Smooth muscle cell (in vitro differentiated cells): ENCODE results near the gene MAP3K19. TPM values are rescaled to one million over a fixed set of nuclear protein-coding genes. Genes with fewer than 3 reads are reported as not detected.

Source experiments
- DNase-seq: peaks from one replicate; lab custom pipeline; 2025; ENCODE audit not compliant: unreplicated experiment; lab: John Stamatoyannopoulos, UW
- H2AFZ ChIP-seq: fragments of 200-600 bp; sonication (generic); 2 replicates; pipeline ENCODE4 v1.6.0; 2016; ENCODE audit warnings: antibody characterized with exemption, low read depth, mild to moderate bottlenecking
- H3F3A ChIP-seq: fragments of 200-600 bp; sonication (generic); 2 replicates; pipeline ENCODE4 v1.6.0; 2017; ENCODE audit warnings: antibody characterized with exemption, low read depth
- H3K27ac ChIP-seq: fragments of 200-600 bp; sonication (generic); 2 replicates; pipeline ENCODE4 v1.5.1; 2016; ENCODE audit warnings: low read depth, mild to moderate bottlenecking
- H3K27me3 ChIP-seq: fragments of 200-600 bp; sonication (generic); 2 replicates; pipeline ENCODE4 v1.6.1; 2016; ENCODE audit warnings: low read depth, mild to moderate bottlenecking
- H3K36me3 ChIP-seq: fragments of 200-600 bp; sonication (generic); 2 replicates; pipeline ENCODE4 v1.5.1; 2016; ENCODE audit warnings: low read depth
- H3K4me1 ChIP-seq: fragments of 200-600 bp; sonication (generic); 2 replicates; pipeline ENCODE4 v1.5.1; 2016; ENCODE audit warnings: low read depth
- H3K4me2 ChIP-seq: fragments of 200-600 bp; sonication (generic); 2 replicates; pipeline ENCODE4 v1.6.0; 2016; ENCODE audit warnings: mild to moderate bottlenecking
- H3K4me3 ChIP-seq: fragments of 200-600 bp; sonication (generic); 2 replicates; pipeline ENCODE4 v1.5.1; 2016; ENCODE audit warnings: mild to moderate bottlenecking
- H3K79me2 ChIP-seq: fragments of 200-600 bp; sonication (generic); 2 replicates; pipeline ENCODE4 v1.6.0; 2016; ENCODE audit warnings: low read depth, mild to moderate bottlenecking
- H3K9ac ChIP-seq: fragments of 200-600 bp; sonication (generic); 2 replicates; pipeline ENCODE4 v1.6.0; 2016; ENCODE audit warnings: low read depth
- H3K9me3 ChIP-seq: fragments of 200-600 bp; sonication (generic); replicated peaks from 2 replicates; pipeline ENCODE4 v1.5.1; 2016; ENCODE audit warnings: low read depth
- H4K20me1 ChIP-seq: fragments of 200-600 bp; sonication (generic); 2 replicates; pipeline ENCODE4 v1.6.0; 2016; ENCODE audit warnings: low read depth
- CTCF ChIP-seq: fragments of 200-600 bp; sonication (generic); IDR thresholded peaks from 2 replicates; pipeline ENCODE4 v1.5.1; 2017; ENCODE audit warnings: borderline replicate concordance, mild to moderate bottlenecking, antibody characterized with exemption; ENCODE audit not compliant: insufficient read depth, poor library complexity, severe bottlenecking
- WGBS: methylation state at CpG from one replicate; pipeline ENCODE4 v1.1.7; 2016; ENCODE audit warnings: low lambda C conversion rate; 5-methylcytosine and 5-hydroxymethylcytosine counted together
- polyA plus RNA-seq: library from polyadenylated mRNA; unstranded; fragments of >200 nt; fragmentation: Nextera tagmentation; extraction: Ambion mirVana; gene quantifications from 2 replicates; pipeline ENCODE4 v1.2.1, GENCODE V29; 2016
- total RNA-seq: library from RNA; depleted of rRNA; stranded (reverse); fragments of >200 nt; gene quantifications from 2 replicates; pipeline ENCODE4 v1.2.3, GENCODE V29; 2014

The MAP3K19 gene
- total and polyA plus RNA-seq, 2 experiments from 2014 or later = 0.14 TPM; not detected in 1

- Histone ChIP-seq H3K4me3 (no peak overlapping the region), H3K4me2 (no peak overlapping the region), H3K79me2 (peaks cover 100% of the 10 kb centered on the region), H3K27ac (no peak overlapping the region), H3K4me1 (no peaks in the 10 kb centered on the region), H3K36me3 (peaks cover 12% of the 10 kb centered on the region), H3K9me3 (no peaks in the 10 kb centered on the region), H3K9ac (no peak overlapping the region), H3F3A (peaks cover 5% of the 10 kb centered on the region), H4K20me1 (peaks cover 99% of the 10 kb centered on the region), H2AFZ (no peak overlapping the region), H3K27me3 (no peaks in the 10 kb centered on the region)
- 100% methylated on average over 3 of the region's 3 CpGs for WGBS
- no peak for DNase-seq
- no peak for TF ChIP-seq CTCF
Measured at GRCh38 chr2:134932864-134933526, 114.3 kb downstream of the MAP3K19 start.

GRCh38 chr2:134927195-134927594, 120.1 kb downstream of the MAP3K19 start:
- H3K27me3 ChIP-seq = no peaks in the 10 kb centered on the region
- peaks cover 6% of the 10 kb centered on the region for H3F3A ChIP-seq
- no peak for DNase-seq
- 87% methylated on average over 3 of the region's 3 CpGs for WGBS
- H3K9me3 ChIP-seq = no peaks in the 10 kb centered on the region
- no peak overlapping the region for H3K9ac ChIP-seq
- peaks cover 100% of the 10 kb centered on the region for H3K79me2 ChIP-seq
- TF ChIP-seq CTCF = no peak
- peaks cover 99% of the 10 kb centered on the region for H4K20me1 ChIP-seq
- H3K27ac ChIP-seq = peak overlapping the region; percentile 52
- H3K4me3 ChIP-seq = no peak overlapping the region
- H2AFZ ChIP-seq = no peak overlapping the region
- H3K4me1 ChIP-seq = no peaks in the 10 kb centered on the region
- peak overlapping the region; percentile 40 for H3K4me2 ChIP-seq
- no peaks in the 10 kb centered on the region for H3K36me3 ChIP-seq

- Histone ChIP-seq H3K36me3 (no peaks in the 10 kb centered on the region), H3K4me2 (peak overlapping the region; percentile 53), H3K27ac (peak overlapping the region; percentile 52), H3K27me3 (no peaks in the 10 kb centered on the region), H3K4me3 (no peak overlapping the region), H2AFZ (no peak overlapping the region), H4K20me1 (peaks cover 99% of the 10 kb centered on the region), H3K4me1 (no peaks in the 10 kb centered on the region), H3K9ac (no peak overlapping the region), H3F3A (peaks cover 6% of the 10 kb centered on the region), H3K79me2 (peaks cover 100% of the 10 kb centered on the region), H3K9me3 (no peaks in the 10 kb centered on the region)
- TF ChIP-seq CTCF = no peak
- no peak for DNase-seq
- 59% methylated on average over 3 of the region's 3 CpGs for WGBS
Measured at GRCh38 chr2:134926231-134926931, 120.9 kb downstream of the MAP3K19 start.

GRCh38 chr2:134924912-134925311, 122.3 kb downstream of the MAP3K19 start:
- Histone ChIP-seq H3K79me2 (peaks cover 100% of the 10 kb centered on the region), H2AFZ (no peak overlapping the region), H3F3A (peaks cover 6% of the 10 kb centered on the region), H3K4me1 (peaks cover 11% of the 10 kb centered on the region), H3K4me3 (no peak overlapping the region), H3K27ac (no peak overlapping the region), H3K4me2 (no peak overlapping the region), H3K9ac (no peak overlapping the region), H3K36me3 (no peaks in the 10 kb centered on the region), H3K9me3 (no peaks in the 10 kb centered on the region), H4K20me1 (peaks cover 99% of the 10 kb centered on the region), H3K27me3 (no peaks in the 10 kb centered on the region)
- 100% methylated on average over 1 of the region's 1 CpG for whole genome bisulfite sequencing
- TF ChIP-seq CTCF = no peak
- no peak for DNase-seq
